Activated CD8-positive, alpha-beta memory T cell treated with anti-CD3 and anti-CD28 coated beads for 1 hour (primary cell): ENCODE data around the gene OBSCN.
"Not testable (repeated sequence)": the region's sequence is repeated elsewhere in the genome, so short reads cannot be mapped to it uniquely, and the experiment has no call there.

Source experiments
- DNase-seq, 2 donors: peaks; one replicate each; pipeline ENCODE4 v3.0.0-alpha.2; 2020; ENCODE audit warnings: low read depth in 1 of 2; ENCODE audit errors: extremely low read depth in 1 of 2

OBSCN gene

GRCh38 chr1:228252476-228252875, 44.6 kb downstream of the OBSCN start:
- not testable (repeated sequence) for DNase-seq

GRCh38 chr1:228256626-228257375, 49.0 kb downstream of the OBSCN start:
- DNase-seq, result no peak

- DNase-seq, result no peak
Measured at GRCh38 chr1:228258486-228258885, 50.6 kb downstream of the OBSCN start.

- DNase-seq, result no peak
Measured at GRCh38 chr1:228259368-228259894, 51.6 kb downstream of the OBSCN start.

- DNase-seq, result no peak
Measured at GRCh38 chr1:228259951-228260350, 52.1 kb downstream of the OBSCN start.

GRCh38 chr1:228261706-228262105, 53.9 kb downstream of the OBSCN start:
- DNase-seq, result no peak

GRCh38 chr1:228262475-228262874, 54.6 kb downstream of the OBSCN start:
- no peak for DNase-seq

- DNase-seq, result no peak
Measured at GRCh38 chr1:228263636-228264035, 55.8 kb downstream of the OBSCN start.

GRCh38 chr1:228264090-228264829, 56.4 kb downstream of the OBSCN start:
- DNase-seq, result no peak

GRCh38 chr1:228265167-228265566, 57.3 kb downstream of the OBSCN start:
- DNase-seq, result no peak

GRCh38 chr1:228267962-228268880, 60.4 kb downstream of the OBSCN start:
- no peak for DNase-seq

GRCh38 chr1:228268881-228269265, 61.0 kb downstream of the OBSCN start:
- DNase-seq, result no peak

- not testable (repeated sequence) for DNase-seq
Measured at GRCh38 chr1:228269431-228269830, 61.6 kb downstream of the OBSCN start.

- DNase-seq, result no peak
Measured at GRCh38 chr1:228270032-228270431, 62.2 kb downstream of the OBSCN start.

- DNase-seq, result no peak
Measured at GRCh38 chr1:228271701-228272251, 63.9 kb downstream of the OBSCN start.

GRCh38 chr1:228272331-228272791, 64.5 kb downstream of the OBSCN start:
- no peak for DNase-seq

- no peak for DNase-seq
Measured at GRCh38 chr1:228272831-228273571, 65.2 kb downstream of the OBSCN start.

- no peak for DNase-seq
Measured at GRCh38 chr1:228273720-228274451, 66.0 kb downstream of the OBSCN start.

- DNase-seq, result no peak
Measured at GRCh38 chr1:228274452-228275178, 66.8 kb downstream of the OBSCN start.
